GM23338 (cell line): ENCODE data around the gene MLST8. TPM values are rescaled to one million over a fixed set of nuclear protein-coding genes. Genes with fewer than 3 reads are reported as not detected.
A peak's percentile ranks its signal among the peaks of the same experiment; 100 is the strongest.

Experiments
- ATAC-seq: fragments of 200-7000 bp; cut with Tn5 transposase; 3 replicates; pipeline ENCODE4 v1.9.1; 2020
- DNase-seq: peaks from one replicate; pipeline ENCODE4 v3.0.0-alpha.2; 2015; ENCODE audit warnings: low spot score
- H2AFZ ChIP-seq: fragments of 200-600 bp; sonication (generic); 2 replicates; pipeline ENCODE4 v1.8.0; 2016; ENCODE audit warnings: antibody characterized with exemption, mild to moderate bottlenecking, moderate library complexity
- H3F3A ChIP-seq: fragments of 200-600 bp; sonication (generic); replicated peaks from 2 replicates; pipeline ENCODE4 v1.8.0; 2017; ENCODE audit warnings: antibody characterized with exemption, mixed run types, low read depth
- H3K27ac ChIP-seq: fragments of 200-600 bp; sonication (generic); 2 replicates; pipeline ENCODE4 v1.6.1; 2016; ENCODE audit warnings: low read depth
- H3K27me3 ChIP-seq: fragments of 200-600 bp; sonication (generic); 2 replicates; pipeline ENCODE4 v1.8.0; 2016; ENCODE audit warnings: mild to moderate bottlenecking, mixed run types, moderate library complexity; ENCODE audit not compliant: insufficient read depth
- H3K36me3 ChIP-seq: fragments of 200-600 bp; sonication (generic); 2 replicates; pipeline ENCODE4 v1.8.0; 2016; ENCODE audit warnings: mild to moderate bottlenecking; ENCODE audit not compliant: insufficient read depth
- H3K4me1 ChIP-seq: fragments of 200-600 bp; sonication (generic); 2 replicates; pipeline ENCODE4 v1.8.0; 2016; ENCODE audit warnings: mild to moderate bottlenecking, moderate library complexity; ENCODE audit not compliant: insufficient read depth
- H3K4me2 ChIP-seq: fragments of 200-600 bp; sonication (generic); 2 replicates; pipeline ENCODE4 v1.7.1; 2017; ENCODE audit warnings: mixed run types
- H3K4me3 ChIP-seq: fragments of 200-600 bp; sonication (generic); 2 replicates; pipeline ENCODE4 v1.6.1; 2016; ENCODE audit warnings: mixed run types
- H3K79me2 ChIP-seq: fragments of 200-600 bp; sonication (generic); replicated peaks from 2 replicates; pipeline ENCODE4 v1.8.0; 2017; ENCODE audit warnings: mild to moderate bottlenecking; ENCODE audit not compliant: insufficient read depth
- H3K9me2 ChIP-seq: fragments of 200-600 bp; sonication (generic); 2 replicates; pipeline ENCODE4 v1.8.0; 2017; ENCODE audit not compliant: insufficient read depth
- H4K20me1 ChIP-seq: fragments of 200-600 bp; sonication (generic); replicated peaks from 2 replicates; pipeline ENCODE4 v1.8.0; 2017; ENCODE audit warnings: mild to moderate bottlenecking; ENCODE audit not compliant: insufficient read depth
- H3K27ac Mint-ChIP-seq: 2 replicates; pipeline ENCODE4 v1.8.0; 2020; ENCODE audit warnings: inconsistent platforms, mild to moderate bottlenecking, moderate library complexity, mixed read lengths
- H3K27me3 Mint-ChIP-seq: 3 replicates; pipeline ENCODE4 v1.8.0; 2022; ENCODE audit warnings: low read depth, mild to moderate bottlenecking, moderate library complexity, mixed read lengths, inconsistent platforms; ENCODE audit not compliant: insufficient read depth, poor library complexity
- H3K36me3 Mint-ChIP-seq: 3 replicates; pipeline ENCODE4 v1.8.0; 2021; ENCODE audit warnings: low read depth, mild to moderate bottlenecking, inconsistent platforms, moderate library complexity, mixed read lengths
- H3K4me1 Mint-ChIP-seq: 3 replicates; pipeline ENCODE4 v1.8.0; 2020; ENCODE audit warnings: mild to moderate bottlenecking, inconsistent platforms, mixed read lengths
- H3K4me3 Mint-ChIP-seq: 3 replicates; pipeline ENCODE4 v1.8.0; 2021; ENCODE audit warnings: moderate library complexity, mild to moderate bottlenecking, inconsistent platforms, mixed read lengths
- H3K9me3 Mint-ChIP-seq: 3 replicates; pipeline ENCODE4 v1.8.0; 2020; ENCODE audit warnings: moderate library complexity, mild to moderate bottlenecking, inconsistent platforms, mixed read lengths
- CREB1 ChIP-seq: fragments of 250-450 bp; sonication (Bioruptor Pico); IDR thresholded peaks from 2 replicates; pipeline ENCODE4 v1.5.0; 2020; ENCODE audit warnings: low read depth, mild to moderate bottlenecking, moderate library complexity
- CTCF ChIP-seq, 2 experiments: fragments of 200-600 bp in 1 of 2; sonication (generic) in 1 of 2; conservative IDR thresholded peaks; 2 replicates each; pipeline versions ENCODE4 v1.5.1 to v1.6.1; 2016 to 2017; ENCODE audit warnings: antibody characterized with exemption in 2 of 2, low read depth in 2 of 2, mild to moderate bottlenecking in 2 of 2, moderate library complexity in 1 of 2
- EZH2 ChIP-seq: fragments of 200-600 bp; sonication (generic); IDR thresholded peaks from one replicate; pipeline ENCODE4 v1.8.0; 2017; ENCODE audit warnings: antibody characterized with exemption, mild to moderate bottlenecking, low read depth; ENCODE audit not compliant: unreplicated experiment
- EZH2phosphoT487 ChIP-seq: fragments of 200-600 bp; sonication (generic); IDR thresholded peaks from one replicate; pipeline ENCODE4 v1.8.1; 2018; ENCODE audit warnings: antibody characterized with exemption; ENCODE audit not compliant: unreplicated experiment
- JUNB ChIP-seq: IDR thresholded peaks from one replicate; pipeline ENCODE4 v1.6.1; 2016; ENCODE audit warnings: antibody characterized with exemption; ENCODE audit not compliant: unreplicated experiment
- POLR2AphosphoS5 ChIP-seq: IDR thresholded peaks from 2 replicates; pipeline ENCODE4 v1.6.1; 2016; ENCODE audit warnings: antibody characterized with exemption, low read depth
- ZNF331 ChIP-seq: fragments of 250-450 bp; sonication (Bioruptor Pico); IDR thresholded peaks from 2 replicates; pipeline ENCODE4 v1.5.0; 2020; ENCODE audit warnings: low read depth, mild to moderate bottlenecking, moderate library complexity
- ZNF462 ChIP-seq: fragments of 250-450 bp; sonication (Bioruptor Pico); IDR thresholded peaks from 2 replicates; pipeline ENCODE4 v1.5.0; 2020; ENCODE audit warnings: mild to moderate bottlenecking, moderate library complexity
- polyA plus RNA-seq: library from polyadenylated mRNA; unstranded; fragments of >200 nt; fragmentation: Nextera tagmentation; extraction: Ambion mirVana; gene quantifications from 2 replicates; pipeline ENCODE4 v1.2.1, GENCODE V29; 2016
- total RNA-seq: library from RNA; depleted of rRNA; stranded (reverse); fragments of >200 nt; shearing (Covaris generic); gene quantifications from 2 replicates; pipeline ENCODE4 v1.2.3, GENCODE V29; 2014
- TF ChIP-seq, protein P1 (sequence below): IDR thresholded peaks from one replicate; pipeline ENCODE4 v1.6.1; 2018; ENCODE audit warnings: antibody characterized with exemption; ENCODE audit not compliant: unreplicated experiment
- TF ChIP-seq, protein P2 (sequence below): IDR thresholded peaks from 2 replicates; pipeline ENCODE4 v1.6.1; 2016; ENCODE audit warnings: antibody characterized with exemption

The MLST8 gene
- total and polyA plus RNA-seq, 2 experiments from 2014 or later, result 58.8 to 138 TPM

- Histone ChIP-seq H3K27ac (no peak overlapping the region), H3K4me3 (no peak overlapping the region), H3K4me1 (no peaks in the 10 kb centered on the region; the same call in 1 of the 2 replicates), H3K27me3 (peaks cover 54% of the 10 kb centered on the region), H2AFZ (no peak overlapping the region), H3K4me2 (no peak overlapping the region), H3K79me2 (no peaks in the 10 kb centered on the region), H3K9me2 (no peaks in the 10 kb centered on the region), H3K36me3 (no peaks in the 10 kb centered on the region), H4K20me1 (no peaks in the 10 kb centered on the region), H3F3A (no peaks in the 10 kb centered on the region)
- H3K27me3 Mint-ChIP-seq, result peaks cover 40% of the 10 kb centered on the region
- H3K9me3 Mint-ChIP-seq, result no peaks in the 10 kb centered on the region
- TF ChIP-seq EZH2phosphoT487 (no peak), EZH2 (no peak), CTCF (conservative IDR thresholded peaks at IDR 0.05; ENCODE audit: low read depth in 2 of 2) (no peak), ZNF462 (CRISPR knock-in tag) (no peak), JUNB (no peak), POLR2AphosphoS5 (no peak), CREB1 (CRISPR knock-in tag) (no peak), ZNF331 (no peak)
- TF ChIP-seq, protein P1, sequence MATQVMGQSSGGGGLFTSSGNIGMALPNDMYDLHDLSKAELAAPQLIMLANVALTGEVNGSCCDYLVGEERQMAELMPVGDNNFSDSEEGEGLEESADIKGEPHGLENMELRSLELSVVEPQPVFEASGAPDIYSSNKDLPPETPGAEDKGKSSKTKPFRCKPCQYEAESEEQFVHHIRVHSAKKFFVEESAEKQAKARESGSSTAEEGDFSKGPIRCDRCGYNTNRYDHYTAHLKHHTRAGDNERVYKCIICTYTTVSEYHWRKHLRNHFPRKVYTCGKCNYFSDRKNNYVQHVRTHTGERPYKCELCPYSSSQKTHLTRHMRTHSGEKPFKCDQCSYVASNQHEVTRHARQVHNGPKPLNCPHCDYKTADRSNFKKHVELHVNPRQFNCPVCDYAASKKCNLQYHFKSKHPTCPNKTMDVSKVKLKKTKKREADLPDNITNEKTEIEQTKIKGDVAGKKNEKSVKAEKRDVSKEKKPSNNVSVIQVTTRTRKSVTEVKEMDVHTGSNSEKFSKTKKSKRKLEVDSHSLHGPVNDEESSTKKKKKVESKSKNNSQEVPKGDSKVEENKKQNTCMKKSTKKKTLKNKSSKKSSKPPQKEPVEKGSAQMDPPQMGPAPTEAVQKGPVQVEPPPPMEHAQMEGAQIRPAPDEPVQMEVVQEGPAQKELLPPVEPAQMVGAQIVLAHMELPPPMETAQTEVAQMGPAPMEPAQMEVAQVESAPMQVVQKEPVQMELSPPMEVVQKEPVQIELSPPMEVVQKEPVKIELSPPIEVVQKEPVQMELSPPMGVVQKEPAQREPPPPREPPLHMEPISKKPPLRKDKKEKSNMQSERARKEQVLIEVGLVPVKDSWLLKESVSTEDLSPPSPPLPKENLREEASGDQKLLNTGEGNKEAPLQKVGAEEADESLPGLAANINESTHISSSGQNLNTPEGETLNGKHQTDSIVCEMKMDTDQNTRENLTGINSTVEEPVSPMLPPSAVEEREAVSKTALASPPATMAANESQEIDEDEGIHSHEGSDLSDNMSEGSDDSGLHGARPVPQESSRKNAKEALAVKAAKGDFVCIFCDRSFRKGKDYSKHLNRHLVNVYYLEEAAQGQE, result no peak
- TF ChIP-seq, protein P2, sequence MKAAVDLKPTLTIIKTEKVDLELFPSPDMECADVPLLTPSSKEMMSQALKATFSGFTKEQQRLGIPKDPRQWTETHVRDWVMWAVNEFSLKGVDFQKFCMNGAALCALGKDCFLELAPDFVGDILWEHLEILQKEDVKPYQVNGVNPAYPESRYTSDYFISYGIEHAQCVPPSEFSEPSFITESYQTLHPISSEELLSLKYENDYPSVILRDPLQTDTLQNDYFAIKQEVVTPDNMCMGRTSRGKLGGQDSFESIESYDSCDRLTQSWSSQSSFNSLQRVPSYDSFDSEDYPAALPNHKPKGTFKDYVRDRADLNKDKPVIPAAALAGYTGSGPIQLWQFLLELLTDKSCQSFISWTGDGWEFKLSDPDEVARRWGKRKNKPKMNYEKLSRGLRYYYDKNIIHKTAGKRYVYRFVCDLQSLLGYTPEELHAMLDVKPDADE, result no peak
- DNase-seq (no peak), ATAC-seq (no peak)
- H3K4me1 Mint-ChIP-seq, result no peaks in the 10 kb centered on the region
- H3K4me3 Mint-ChIP-seq, result peak overlapping the region; percentile 63
- H3K36me3 Mint-ChIP-seq, result no peaks in the 10 kb centered on the region; the same call in 2 of the 3 replicates
- no peak overlapping the region for H3K27ac Mint-ChIP-seq
Observed at GRCh38 chr16:2197765-2198164, 7.5 kb upstream of the MLST8 start.
